ENCODE results near the gene MCHR1.

MCHR1 gene

DNA sequence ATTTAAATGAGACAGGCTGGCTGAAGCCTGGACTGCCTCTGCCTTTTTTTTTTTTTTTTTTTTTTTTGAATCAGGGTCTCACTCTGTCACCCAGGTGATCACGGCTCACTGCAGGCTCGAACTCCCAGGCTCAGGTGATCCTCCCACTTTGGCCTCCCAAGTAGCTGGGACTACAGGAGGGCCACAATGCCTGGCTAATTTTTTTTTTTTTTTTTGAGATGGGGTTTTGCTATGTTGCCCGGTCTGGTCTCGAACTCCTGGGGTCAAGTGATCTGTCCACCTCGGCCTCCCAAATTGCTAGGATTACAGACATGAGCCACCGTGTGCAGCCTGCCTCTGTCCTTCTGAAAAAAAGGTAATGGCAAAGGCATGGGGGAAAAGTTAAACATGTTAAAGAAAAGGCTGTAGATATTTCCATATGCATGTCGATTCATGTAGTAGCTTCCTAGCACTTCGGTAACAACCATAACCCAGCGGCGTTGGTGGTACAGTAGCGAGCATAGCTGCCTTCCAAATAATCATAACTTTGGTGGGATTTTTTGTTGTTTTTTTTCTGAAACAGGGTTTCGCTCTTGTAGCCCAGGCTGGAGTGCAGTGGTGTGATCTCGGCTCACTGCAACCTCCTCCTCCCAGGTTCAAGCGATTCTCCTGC is 48.8 kb downstream of the MCHR1 start:
- no peak for DNase-seq

DNA sequence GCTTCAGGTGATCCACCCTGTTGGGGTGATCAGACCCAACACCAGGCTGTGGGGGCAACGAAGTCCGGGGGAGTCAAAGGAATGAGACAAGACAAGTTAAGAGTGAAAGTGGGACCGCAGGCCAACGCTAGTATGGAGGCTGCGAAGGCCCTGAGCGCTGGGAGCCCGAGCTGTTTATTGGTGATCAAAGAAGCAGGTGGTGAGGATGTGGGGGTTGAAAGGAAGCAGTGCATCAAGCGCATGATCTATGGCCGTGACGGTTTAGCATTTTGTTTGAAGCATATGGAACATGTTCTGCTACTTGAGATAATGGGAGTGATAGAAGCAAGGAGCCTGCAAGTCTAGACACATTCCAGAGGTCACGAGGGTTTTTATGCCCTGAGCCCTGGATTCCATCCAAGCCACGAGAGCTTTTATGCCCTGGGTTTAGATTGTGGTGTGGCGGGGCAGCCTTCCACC is 49.5 kb downstream of the MCHR1 start:
- DNase-seq: peak; percentile 45 to 83 (median 72)

DNA sequence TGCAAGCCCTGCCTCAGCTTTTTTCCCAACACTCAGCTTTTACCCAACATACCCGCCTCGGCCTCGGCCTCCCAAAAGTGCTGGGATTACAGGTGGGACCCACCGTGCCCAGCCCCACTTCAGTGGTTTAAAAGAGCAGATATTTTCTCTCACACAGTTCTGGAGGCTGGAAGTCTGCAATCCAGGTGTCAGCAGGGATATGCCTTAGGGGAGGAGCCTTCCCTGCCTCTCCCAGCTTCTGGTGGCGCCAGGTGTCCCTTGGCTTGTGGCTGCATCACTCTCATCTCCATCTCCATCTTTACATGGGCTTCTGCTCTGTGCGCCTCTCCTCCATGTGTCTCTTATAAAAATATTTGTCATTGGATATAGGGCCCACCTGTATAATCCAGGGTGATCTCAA is 50.0 kb downstream of the MCHR1 start:
- DNase-seq: no peak

Data from stimulated activated naive CD4-positive, alpha-beta T cell (primary cell).